NCI-H69 (cell line): ENCODE results near the gene TAS2R40.
"Not testable (repeated sequence)": the region's sequence is repeated elsewhere in the genome, so short reads cannot be mapped to it uniquely, and the experiment has no call there.

Experiments used
- DNase-seq: peaks from one replicate; lab custom pipeline; 2025; lab: John Stamatoyannopoulos, UW

The TAS2R40 gene

GRCh38 chr7:143221737-143222136, at the start of gene TAS2R40:
TAS2R40 (plus strand) TSS chr7:143222037; CDS start chr7:143222079, 42 bp downstream.
- no peak for DNase-seq

- DNase-seq = peak; percentile 80
These were observed 49.5 kb upstream of the TAS2R40 start for GRCh38 chr7:143172354-143172753.

- no peak for DNase-seq
These were observed 45.7 kb upstream of the TAS2R40 start for GRCh38 chr7:143176128-143176527.

GRCh38 chr7:143177374-143178119, 44.3 kb upstream of the TAS2R40 start:
- no peak for DNase-seq

- not testable (repeated sequence) for DNase-seq
These were observed 41.1 kb upstream of the TAS2R40 start for GRCh38 chr7:143180771-143181170.

- DNase-seq = no peak
These were observed 40.5 kb upstream of the TAS2R40 start for GRCh38 chr7:143181349-143181748.

- DNase-seq = no peak
These were observed 38.8 kb upstream of the TAS2R40 start, which contains the start of gene TAS2R39 for GRCh38 chr7:143183024-143183423. TAS2R39 (plus strand) TSS chr7:143183419; CDS start chr7:143183419, 0 bp downstream.

GRCh38 chr7:143185551-143185950, 36.3 kb upstream of the TAS2R40 start:
- no peak for DNase-seq

- DNase-seq = no peak
These were observed 32.8 kb upstream of the TAS2R40 start for GRCh38 chr7:143188994-143189393.

GRCh38 chr7:143193880-143194279, 28.0 kb upstream of the TAS2R40 start:
- no peak for DNase-seq

GRCh38 chr7:143199040-143199439, 22.8 kb upstream of the TAS2R40 start:
- DNase-seq = no peak

- no peak for DNase-seq
These were observed 19.7 kb upstream of the TAS2R40 start for GRCh38 chr7:143202161-143202560.

GRCh38 chr7:143203386-143203785, 18.5 kb upstream of the TAS2R40 start:
- DNase-seq = no peak

GRCh38 chr7:143205560-143206293, 16.1 kb upstream of the TAS2R40 start:
- DNase-seq = no peak

- no peak for DNase-seq
These were observed 11.3 kb upstream of the TAS2R40 start for GRCh38 chr7:143210541-143210940.

- not testable (repeated sequence) for DNase-seq
These were observed 8.4 kb upstream of the TAS2R40 start for GRCh38 chr7:143213478-143213877.

GRCh38 chr7:143214789-143215679, 6.8 kb upstream of the TAS2R40 start:
- peak; percentile 84 for DNase-seq

- no peak for DNase-seq
These were observed 5.7 kb upstream of the TAS2R40 start for GRCh38 chr7:143216151-143216550.

- no peak for DNase-seq
These were observed 5.2 kb upstream of the TAS2R40 start for GRCh38 chr7:143216686-143217085.

GRCh38 chr7:143217806-143218205, 4.0 kb upstream of the TAS2R40 start:
- peak; percentile 47 for DNase-seq

GRCh38 chr7:143221286-143221685, 551 bp upstream of the TAS2R40 start:
- no peak for DNase-seq

GRCh38 chr7:143222782-143223181, 945 bp downstream of the TAS2R40 start:
- no peak for DNase-seq
